GM18508 (cell line): ENCODE data around the gene PHACTR3.

ENCODE experiments used
- ATAC-seq: cut with Tn5 transposase; IDR thresholded peaks from one replicate; pipeline ENCODE4 v1.9.1; 2021; ENCODE audit warnings: moderate number of reproducible peaks; ENCODE audit not compliant: insufficient read depth, unreplicated experiment

Gene PHACTR3

DNA sequence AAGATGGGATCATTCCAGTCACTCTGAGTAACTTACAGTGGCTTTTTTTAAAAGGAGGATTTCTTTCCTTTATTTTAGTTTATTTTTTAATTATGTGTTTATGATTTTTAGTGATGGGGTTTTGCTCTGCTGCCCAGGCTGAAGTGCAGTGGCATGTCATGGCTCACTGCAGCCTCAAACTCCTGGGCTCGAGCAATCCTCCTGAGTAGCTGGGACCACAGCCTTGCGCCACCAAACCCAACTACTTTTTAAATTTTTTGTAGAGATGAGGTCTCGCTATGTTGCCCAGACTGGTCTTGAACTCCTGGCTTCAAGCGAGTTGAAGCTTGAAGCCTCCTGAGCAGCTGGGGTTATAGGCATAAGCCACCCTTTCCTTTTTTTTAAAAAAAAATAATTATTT lies 31.8 kb upstream of the PHACTR3 start:
- ATAC-seq: no peak

DNA sequence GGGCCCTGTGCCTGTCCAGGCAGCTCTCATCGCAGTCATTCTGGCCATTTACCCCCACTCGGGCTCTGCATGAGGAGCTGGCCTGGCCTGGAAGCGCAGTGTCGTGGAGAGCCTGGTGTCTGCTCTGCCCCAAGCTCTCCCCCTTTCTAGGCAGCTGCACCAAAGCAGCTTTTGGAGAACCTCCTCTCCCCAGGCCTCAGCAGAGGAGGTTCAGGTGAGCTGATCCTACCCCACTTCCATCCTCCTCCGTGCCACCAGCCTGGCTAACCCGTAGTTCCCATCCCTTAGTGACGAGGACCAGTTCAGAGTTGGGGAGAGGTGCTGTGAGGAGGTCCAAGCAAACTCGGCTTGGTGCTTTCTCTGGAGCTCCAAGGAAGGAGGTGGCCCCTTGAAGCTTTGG lies 30.5 kb upstream of the PHACTR3 start:
- ATAC-seq: no peak

GRCh38 chr20:59574308-59574707 lies 30.0 kb upstream of the PHACTR3 start:
- ATAC-seq: no peak

- ATAC-seq: no peak
Measured at GRCh38 chr20:59575216-59575615, 29.1 kb upstream of the PHACTR3 start.

DNA sequence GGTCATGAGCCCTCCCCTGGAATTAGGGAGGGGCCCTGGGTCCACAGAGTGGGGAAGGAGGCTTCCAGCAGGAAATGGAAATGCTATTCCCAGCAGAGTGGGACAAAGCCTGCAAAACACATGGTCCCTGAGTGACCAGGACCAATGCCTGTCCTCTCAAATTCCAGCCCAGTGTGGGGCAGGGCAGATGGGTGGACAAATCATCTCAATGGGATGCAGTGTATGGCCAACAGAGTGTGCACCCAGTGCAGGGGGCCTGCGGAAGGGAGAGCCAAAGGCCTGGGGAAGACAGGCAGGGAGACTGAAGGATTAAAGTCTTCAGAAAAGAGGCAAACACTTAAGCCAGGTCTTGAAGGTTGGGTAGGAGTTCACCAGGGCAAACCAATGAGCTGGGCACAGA lies 28.7 kb upstream of the PHACTR3 start:
- no peak for ATAC-seq

- no peak for ATAC-seq
Measured at GRCh38 chr20:59576216-59576953, 28.0 kb upstream of the PHACTR3 start.

DNA sequence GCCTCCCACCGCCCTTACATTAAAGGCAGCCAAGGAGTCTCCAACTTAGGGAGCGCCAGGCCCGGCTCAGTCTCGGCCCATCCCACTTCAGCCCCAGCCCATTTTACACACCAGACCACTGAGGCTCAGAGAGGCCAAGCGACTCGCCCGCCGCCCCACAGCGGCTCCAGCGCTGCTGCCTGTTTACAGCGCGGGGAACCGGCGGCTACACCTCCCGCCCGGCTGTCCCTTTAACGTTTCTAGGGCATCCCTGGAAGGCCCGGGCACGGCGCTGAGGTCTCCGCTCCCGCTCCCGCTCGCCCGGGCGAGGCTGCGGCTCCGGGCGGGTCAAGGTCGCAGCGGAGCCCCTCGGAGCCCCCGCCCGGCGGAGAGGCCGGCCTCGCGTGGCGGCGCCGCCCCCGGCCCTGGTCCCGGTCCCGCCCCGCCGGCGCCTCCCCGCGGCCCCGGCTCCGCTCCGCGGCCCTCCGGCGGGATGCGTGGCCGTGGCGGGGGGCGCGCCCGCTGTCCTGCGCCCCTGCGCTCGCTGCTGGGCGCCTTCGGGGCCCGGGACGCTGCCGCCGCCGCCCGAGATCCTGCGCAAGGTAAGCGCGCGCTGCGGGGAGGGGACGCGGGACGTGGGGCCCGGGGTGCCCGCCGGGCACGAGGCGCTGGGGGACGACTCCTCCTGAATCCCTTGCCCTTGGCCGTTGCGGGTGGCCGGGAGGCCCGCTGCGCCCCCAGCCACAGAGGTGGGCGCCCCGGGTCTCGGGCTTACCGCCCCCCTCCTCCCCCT lies 27.1 kb upstream of the PHACTR3 start:
- ATAC-seq: no peak

GRCh38 chr20:59577809-59578435 lies 26.4 kb upstream of the PHACTR3 start:
- ATAC-seq: no peak

- ATAC-seq: no peak
Measured at GRCh38 chr20:59578436-59579403, 25.6 kb upstream of the PHACTR3 start.

DNA sequence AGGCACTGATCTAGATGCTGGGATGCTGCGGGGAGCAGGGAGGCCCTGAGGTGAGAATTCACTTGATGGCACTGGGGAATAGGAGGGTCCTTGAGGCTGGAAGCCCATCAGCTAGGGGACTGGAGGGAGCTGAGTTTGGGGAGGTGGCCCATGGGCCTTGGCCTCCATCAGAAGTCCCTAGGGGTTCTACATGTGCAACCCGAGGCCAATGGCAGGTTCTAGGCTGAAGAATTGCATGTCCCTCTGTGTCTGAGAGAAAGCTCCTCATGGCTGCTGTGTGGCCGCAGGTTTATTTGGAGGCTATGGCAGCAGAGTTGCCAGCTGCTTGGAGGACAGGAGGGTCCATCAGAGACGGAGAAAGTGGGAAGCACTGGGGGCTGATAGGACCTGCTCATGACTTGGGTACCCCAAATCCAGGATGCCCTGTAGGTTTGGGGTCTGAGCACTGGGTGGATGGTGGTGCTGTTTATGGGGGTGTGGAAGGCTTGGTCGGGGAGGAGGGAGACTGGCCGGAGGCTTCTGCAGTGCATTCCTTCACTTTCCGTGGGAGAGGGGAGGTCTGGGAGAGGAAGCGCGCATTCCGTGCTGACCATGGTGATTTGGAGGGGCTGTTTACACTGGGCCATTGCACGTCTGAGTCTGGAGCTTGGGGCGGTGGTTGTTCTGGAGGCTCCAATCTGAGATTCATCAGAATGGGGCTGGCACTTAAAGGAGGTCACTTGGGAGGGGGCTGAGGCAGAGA lies 24.8 kb upstream of the PHACTR3 start:
- no peak for ATAC-seq

- ATAC-seq: no peak
Measured at GRCh38 chr20:59580146-59580946, 24.0 kb upstream of the PHACTR3 start.

- ATAC-seq: no peak
Measured at GRCh38 chr20:59580991-59581401, 23.3 kb upstream of the PHACTR3 start.

- ATAC-seq: no peak
Measured at GRCh38 chr20:59581993-59582679, 22.2 kb upstream of the PHACTR3 start.

DNA sequence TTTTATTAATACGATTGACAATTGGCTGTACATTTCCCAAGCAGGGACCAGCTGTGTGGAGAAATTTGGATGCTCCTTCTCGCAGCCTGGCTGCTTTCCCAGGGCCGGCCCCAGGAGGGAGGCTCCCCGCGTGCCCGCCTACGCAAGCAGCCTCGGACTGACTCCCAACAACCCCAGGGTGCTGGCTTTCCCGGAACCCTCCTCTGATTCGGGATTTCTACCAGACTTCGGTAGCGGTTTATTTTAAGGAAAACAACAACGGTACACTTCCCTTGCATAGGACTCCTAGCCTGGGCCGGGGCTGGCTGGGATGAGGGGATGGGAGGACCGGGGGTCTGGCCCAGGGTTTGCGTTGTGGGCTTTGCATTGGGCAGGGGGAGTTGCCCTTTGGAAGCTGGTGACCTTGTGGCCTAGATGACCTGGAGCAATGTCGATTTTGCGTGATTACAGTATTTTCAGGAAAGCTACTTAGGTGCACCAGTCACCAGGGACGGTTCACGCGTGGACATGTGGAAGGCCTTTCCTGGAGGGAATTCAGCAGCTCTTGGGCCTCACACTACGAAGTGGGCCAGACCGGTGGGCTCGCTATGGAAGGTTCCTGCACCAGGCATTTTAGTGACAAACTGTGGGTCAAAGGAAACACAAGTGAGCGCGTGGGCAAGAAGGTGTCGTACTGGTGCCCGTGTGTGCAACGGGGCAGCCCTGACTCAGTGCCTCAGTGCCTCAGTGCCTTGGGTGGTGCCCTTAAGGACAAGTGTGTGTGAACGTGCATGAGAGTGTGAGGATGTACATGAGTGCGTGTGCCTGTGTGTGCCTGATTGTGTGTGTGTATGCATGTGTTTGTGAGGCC lies 20.7 kb upstream of the PHACTR3 start:
- no peak for ATAC-seq

GRCh38 chr20:59584278-59584925 lies 19.9 kb upstream of the PHACTR3 start:
- ATAC-seq: no peak

DNA sequence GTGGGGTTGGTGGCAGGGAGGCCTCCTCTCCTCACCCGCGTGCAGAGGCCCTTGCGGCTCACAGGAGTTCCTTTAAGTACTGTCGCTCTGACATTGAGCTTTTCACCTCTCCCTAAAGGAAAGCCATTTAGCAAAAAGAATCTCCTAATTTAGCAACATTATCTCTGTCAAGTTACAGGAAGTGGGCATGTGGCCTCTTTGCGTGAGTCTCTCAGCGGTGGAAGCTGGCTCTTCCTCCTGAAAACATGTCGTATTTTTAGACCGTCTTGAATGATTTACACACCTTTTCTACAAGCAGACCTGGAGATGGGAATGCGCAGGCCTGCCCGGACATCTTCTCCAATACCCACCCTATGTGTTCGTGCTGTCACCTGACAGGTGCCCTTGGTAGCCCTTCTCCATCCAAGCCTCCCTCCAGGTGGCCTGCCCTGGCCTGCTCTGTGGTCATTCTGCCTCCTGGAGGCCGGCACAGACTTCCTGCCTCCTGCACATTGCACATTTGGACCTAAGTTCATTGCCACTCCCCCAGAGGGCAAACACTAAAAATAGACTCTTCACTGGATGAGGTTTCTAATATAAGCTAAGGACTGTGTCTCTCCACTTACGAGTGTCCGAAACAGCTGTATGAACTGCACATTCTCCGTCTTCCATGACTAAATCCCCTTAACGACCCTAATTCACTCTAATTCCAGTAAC lies 18.5 kb upstream of the PHACTR3 start:
- no peak for ATAC-seq
